Suprapubic skin (tissue), 3 donors: ENCODE measurements around the gene LHPP.

Experiments
- CTCF ChIP-seq, 2 donors: fragments of 200-600 bp in 1 of 2; fragments of 450-650 bp in 1 of 2; sonication (generic) in 1 of 2; IDR thresholded peaks; one replicate each; pipeline ENCODE4 v1.5.1; 2016 to 2019; ENCODE audit warnings: antibody characterized with exemption in 2 of 2, mild to moderate bottlenecking in 1 of 2, moderate library complexity in 1 of 2
- POLR2AphosphoS5 ChIP-seq, 3 donors: sonication (generic); formaldehyde crosslinking; IDR thresholded peaks; one replicate each; pipeline ENCODE4 v1.6.1; 2017; ENCODE audit warnings: antibody characterized with exemption in 3 of 3

DNA sequence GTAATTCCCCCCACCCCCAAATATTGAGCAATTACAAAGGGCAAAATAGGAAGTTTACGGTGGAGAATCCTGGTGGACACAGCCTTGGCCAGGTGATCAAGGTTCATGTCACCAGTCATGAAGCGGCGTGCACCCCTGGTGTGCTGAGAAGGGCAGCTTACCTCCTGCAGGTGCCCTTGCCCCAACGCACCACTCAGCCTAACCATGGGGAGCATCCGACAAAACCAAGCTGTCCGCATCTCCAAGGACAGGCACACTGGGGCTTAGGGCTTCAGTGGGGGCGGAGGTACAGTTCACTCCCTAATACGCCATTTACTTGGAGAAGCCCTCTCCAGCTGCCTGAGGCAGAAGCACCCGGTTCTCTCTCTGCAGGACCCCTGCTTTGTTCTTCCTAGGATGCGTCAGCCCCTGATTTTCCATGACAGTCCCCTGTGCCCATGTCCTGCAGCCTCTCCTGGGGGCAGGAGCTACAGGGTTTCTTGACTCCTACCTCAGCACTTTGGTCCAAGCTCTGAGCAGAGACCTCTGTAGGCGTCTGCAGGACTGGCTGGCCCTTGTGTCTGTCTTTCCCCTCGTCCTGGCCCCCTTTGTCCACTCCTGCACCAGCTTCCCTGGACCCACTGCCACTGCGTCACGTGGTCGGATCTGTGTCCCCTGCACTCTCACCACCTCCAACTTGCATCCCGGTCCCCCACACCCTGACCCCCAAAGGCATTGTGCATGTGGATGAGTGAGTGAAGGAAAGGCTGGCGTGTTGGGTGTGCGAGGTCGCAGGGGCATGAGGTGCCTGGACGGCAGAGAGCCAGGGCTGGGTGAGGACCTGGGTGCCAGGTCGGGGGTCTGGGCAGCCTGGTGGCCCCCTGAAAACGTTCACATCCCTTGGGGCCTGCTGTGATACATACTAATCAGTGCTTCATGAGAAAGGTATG, 113.7 kb downstream of the LHPP start:
- TF ChIP-seq CTCF (IDR thresholded peaks at IDR 0.05) (no peak), POLR2AphosphoS5 (IDR thresholded peaks at IDR 0.05) (no peak)
